Activated CD4-positive, alpha-beta T cell treated with anti-CD3 and anti-CD28 coated beads for 4 hours (primary cell): ENCODE results near the gene PM20D2.

Source experiments
- DNase-seq, 2 donors: peaks; one replicate each; pipeline ENCODE4 v3.0.0-alpha.2; 2020

Gene PM20D2

GRCh38 chr6:89208551-89208950 lies 62.7 kb downstream of the PM20D2 start:
- no peak for DNase-seq

- no peak for DNase-seq
Observed at GRCh38 chr6:89209457-89209856, 63.6 kb downstream of the PM20D2 start.

- no peak for DNase-seq
Observed at GRCh38 chr6:89212472-89212871, 66.6 kb downstream of the PM20D2 start.

- DNase-seq, result no peak
Observed at GRCh38 chr6:89214197-89214596, 68.3 kb downstream of the PM20D2 start.
